Hepatic stellate cell (primary cell): ENCODE results near the gene MMP20.

Experiments
- DNase-seq: peaks from one replicate; pipeline ENCODE4 v3.0.0; 2011; ENCODE audit warnings: low spot score

The MMP20 gene

DNA sequence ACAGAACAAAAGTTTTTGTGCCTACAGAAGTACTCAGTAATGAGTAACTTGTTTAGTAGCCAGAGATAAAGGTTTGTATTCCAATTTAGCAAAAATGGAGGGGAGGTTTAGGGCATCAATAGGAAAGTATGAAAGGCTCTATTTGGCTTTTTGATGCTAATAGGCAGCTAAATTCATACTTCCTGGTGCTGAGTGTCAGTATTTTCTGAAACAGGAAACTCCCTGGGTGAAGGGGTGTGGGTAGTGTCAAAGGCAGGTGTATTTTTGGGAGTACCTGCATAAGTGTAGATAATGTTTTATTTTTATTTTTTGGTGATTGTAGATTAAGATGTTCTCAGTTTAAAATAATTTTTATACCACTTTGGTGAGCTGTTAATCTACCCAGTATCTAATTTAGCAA is 65.3 kb downstream of the MMP20 start:
- DNase-seq = no peak

- no peak for DNase-seq
Observed at GRCh38 chr11:102555091-102555490, 70.0 kb downstream of the MMP20 start.

DNA sequence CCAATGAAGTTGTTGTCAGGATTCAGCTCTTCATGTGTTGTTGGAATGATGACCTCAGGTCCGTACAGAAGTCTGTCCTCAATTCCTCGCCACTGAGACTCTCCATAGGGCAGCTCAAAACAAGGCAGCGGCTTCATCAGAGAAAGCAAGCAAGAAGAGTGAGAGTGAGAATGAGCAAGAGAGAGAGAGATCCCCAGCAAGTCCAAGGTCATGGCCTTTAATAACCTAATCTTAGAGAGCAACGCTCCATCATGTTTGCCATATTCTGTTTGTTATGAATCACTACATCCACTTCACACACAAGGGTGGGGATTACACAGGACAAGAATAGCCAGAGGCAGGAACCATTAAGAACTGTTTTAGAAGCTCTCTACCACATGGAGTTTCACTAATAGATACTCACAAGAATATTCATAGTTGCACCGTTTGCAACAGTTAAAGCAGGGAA is 71.3 kb downstream of the MMP20 start:
- no peak for DNase-seq

GRCh38 chr11:102552447-102553194 is 72.5 kb downstream of the MMP20 start:
- no peak for DNase-seq

- DNase-seq = no peak
Observed at GRCh38 chr11:102552020-102552419, 73.1 kb downstream of the MMP20 start.

DNA sequence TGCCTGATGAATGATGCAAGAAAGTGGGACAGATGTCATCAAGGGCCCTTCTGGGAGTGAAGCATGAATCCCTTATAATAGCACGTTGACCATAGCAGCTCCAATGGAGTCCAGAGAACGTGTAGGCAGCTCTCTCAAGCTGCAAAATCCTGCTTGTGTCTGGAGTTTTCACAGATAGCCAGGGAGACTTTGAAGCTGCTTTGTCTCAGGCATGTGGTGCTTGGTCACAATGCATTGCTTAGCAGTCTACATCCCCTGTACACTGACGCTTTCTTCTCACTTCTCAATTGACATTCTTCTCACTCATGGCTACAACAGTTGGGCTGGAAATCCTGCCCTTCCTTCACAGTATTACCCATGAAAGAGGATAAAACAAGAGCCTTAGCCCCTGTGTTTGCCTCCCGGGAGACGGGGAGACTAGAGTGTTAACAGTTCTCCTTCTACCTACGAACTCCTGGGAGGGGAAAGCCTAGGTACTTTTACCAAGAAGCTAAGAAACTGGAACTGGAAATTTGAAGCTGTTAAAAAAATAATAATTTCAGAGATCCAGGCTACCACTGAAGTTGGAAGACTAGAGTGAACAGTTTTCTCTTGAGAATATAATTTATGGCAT is 73.9 kb downstream of the MMP20 start:
- no peak for DNase-seq

DNA sequence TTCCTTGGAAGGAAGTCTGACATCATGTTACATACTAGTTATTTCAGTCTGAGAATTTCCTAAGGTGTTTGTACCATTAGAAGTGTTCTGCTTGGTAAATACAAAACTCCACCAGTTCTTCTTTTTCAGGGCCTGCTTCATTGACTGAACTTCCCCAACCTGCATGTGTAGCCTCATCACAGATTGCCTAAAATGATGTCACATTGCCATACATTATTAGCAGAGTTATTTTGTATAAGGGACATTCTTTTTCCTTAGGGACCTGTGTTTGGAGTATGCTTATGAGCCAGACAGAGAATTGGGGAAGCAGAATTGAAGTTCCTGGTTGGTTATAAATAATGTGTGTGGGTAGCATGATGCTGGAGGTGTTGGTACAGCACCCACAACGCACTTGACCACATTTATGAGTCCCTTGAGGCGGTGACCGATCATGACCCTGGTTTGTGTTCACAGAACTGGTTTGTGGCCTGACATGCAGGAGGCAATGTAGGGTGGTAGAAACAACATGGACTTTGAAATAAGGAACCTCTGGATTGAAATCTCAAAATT is 78.1 kb downstream of the MMP20 start:
- no peak for DNase-seq

- no peak for DNase-seq
Observed at GRCh38 chr11:102546427-102546826, 78.7 kb downstream of the MMP20 start.

DNA sequence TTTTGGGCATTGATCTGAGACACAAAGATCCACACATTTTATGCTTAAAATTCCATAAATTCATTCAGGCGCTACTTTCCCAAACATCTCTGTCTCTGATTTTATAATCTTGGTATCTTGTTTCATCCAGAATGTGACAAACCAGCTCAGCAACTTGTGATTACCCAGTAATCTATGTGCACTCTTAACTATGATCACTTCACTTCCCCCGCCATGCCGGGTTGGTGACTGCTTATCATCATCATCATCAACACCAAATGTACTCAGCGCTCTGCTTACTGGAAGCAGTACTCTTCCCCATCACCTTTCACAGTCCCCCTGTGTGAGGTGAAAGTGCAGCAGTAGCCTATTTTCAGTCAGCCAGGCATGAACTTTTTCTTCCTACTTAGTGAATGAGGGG is 79.4 kb downstream of the MMP20 start:
- DNase-seq = no peak

DNA sequence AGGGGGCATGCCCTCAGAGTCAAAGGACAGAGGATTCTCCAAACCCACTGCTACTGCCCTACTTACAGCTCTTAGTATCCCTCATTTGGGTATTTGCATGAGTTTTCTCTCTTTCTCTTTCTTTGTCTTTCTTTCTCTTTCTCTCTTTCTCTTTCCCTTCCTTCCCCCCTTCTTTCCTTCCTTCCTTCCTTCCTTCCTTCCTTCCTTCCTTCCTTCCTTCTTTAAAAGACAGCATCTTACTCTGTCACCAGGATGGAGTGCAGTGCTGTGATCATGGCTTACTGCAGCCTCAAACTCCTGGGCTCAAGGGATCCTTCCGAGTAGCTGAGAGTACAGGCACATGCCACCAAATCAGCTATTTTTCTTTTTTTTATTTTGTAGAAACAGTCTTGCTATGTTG is 80.5 kb downstream of the MMP20 start:
- DNase-seq = no peak

GRCh38 chr11:102539567-102539966 is 85.6 kb downstream of the MMP20 start:
- DNase-seq = no peak

- DNase-seq = no peak
Observed at GRCh38 chr11:102538932-102539331, 86.2 kb downstream of the MMP20 start.

DNA sequence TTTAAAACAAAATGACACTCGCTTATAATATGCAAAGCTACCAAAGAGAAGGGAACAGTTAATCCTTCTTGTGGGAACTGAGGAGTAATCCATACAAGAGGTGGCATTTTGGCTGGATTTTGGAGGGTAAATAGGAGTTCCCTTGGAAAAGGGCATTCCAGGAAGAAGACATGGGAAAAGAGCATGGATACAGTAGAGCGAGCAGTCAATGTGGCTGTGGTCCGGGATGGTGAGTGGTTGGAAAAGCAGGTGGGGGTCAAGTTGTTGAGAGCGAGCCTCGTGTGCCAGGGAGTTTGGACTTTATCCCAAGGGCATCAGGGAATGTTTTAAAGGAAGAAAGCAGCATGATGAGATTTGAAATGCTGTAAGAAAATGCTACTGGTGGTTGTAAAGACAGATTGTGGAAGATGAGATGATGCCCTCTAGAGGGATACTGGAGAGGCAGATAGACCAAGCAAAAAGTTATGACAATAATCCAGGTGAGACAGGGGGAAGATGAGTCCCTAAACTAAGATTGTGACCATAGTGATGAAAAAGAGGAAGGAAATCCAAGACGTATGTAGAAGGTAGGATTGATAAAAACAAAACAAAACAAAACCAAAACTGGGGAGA is 90.8 kb downstream of the MMP20 start:
- DNase-seq = no peak

DNA sequence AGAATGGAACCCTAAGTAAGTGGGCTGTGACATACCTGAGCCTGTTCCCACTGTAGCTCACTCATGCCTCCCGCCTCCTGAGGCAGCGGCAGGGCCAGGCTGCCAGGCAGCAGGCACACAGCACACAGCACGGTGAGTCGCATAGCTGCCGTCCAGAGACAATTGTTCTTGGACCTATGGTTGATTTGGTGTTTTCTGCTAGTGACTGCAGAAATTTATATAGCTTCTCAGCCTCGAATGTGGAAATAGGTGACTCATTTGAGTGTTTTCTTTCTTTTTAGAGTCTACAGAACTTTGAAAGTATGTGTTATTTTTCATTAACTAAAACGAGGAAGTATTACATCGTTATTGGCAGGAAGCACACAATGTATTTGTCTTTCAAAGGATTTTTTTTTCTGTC is 94.6 kb downstream of the MMP20 start, which contains the start of gene MMP7:
Gene MMP7 (minus strand): TSS at position 190 of the 400 bp plus-strand sequence. CDS start 47 bp downstream, at position 143.
- DNase-seq = peak; percentile 15

GRCh38 chr11:102528618-102529017 is 96.5 kb downstream of the MMP20 start:
- DNase-seq = no peak

DNA sequence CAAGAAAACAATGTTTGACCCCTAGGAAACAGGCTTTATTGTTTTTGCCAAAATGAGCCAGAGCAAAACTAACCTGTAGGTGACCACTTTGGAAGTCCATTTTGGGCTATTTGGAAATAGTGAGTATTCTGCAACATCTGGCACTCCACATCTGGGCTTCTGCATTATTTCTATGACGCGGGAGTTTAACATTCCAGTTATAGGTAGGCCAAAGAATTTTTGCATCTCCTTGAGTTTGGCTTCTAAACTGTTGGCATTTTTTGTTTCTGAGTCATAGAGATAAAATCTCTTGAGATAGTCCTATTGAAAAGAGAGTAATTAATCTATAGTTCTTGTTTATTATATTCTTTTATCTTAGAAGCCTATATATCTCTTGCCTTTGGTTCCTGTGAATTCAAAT is 97.4 kb downstream of the MMP20 start:
- no peak for DNase-seq

GRCh38 chr11:102527041-102527440 is 98.1 kb downstream of the MMP20 start:
- no peak for DNase-seq
